ENCODE results near the gene APOBEC3B.
A peak's percentile ranks its signal among the peaks of the same experiment; 100 is the strongest.

Gene APOBEC3B

GRCh38 chr22:38971791-38972190, 10.4 kb upstream of the APOBEC3B start:
- Histone ChIP-seq H3K9me3 (ENCODE audit: low read length) (no peaks in the 10 kb centered on the region), H3K27ac (ENCODE audit: low read depth, low read length, poor library complexity, severe bottlenecking) (no peak overlapping the region), H3K9ac (ENCODE audit: low read length) (no peak overlapping the region), H3F3A (ENCODE audit: insufficient read depth, low read length) (no peaks in the 10 kb centered on the region), H4K20me1 (ENCODE audit: insufficient read depth, low read length) (no peaks in the 10 kb centered on the region), H2AFZ (ENCODE audit: low read length) (no peak overlapping the region), H3K36me3 (ENCODE audit: insufficient read depth, low read length) (no peaks in the 10 kb centered on the region), H3K4me2 (ENCODE audit: low read length) (no peak overlapping the region), H3K4me1 (ENCODE audit: insufficient read depth, low read length, severe bottlenecking) (no peaks in the 10 kb centered on the region), H3K9me2 (ENCODE audit: low read depth, low read length) (no peaks in the 10 kb centered on the region), H3K27me3 (ENCODE audit: insufficient read depth, low read length) (no peaks in the 10 kb centered on the region; the same call in 1 of the 2 replicates), H3K4me3 (ENCODE audit: low read depth, low read length, poor library complexity, severe bottlenecking) (no peak overlapping the region), H3K79me2 (ENCODE audit: insufficient read depth, low read length) (no peaks in the 10 kb centered on the region)
- TF ChIP-seq EZH2 (IDR thresholded peaks at IDR 0.05; ENCODE audit: borderline replicate concordance, low read length) (no peak), CTCF (IDR thresholded peaks at IDR 0.05; ENCODE audit: low read length) (no peak)

- H3K4me2 ChIP-seq (ENCODE audit: low read length), result no peak overlapping the region
These were observed 9.6 kb upstream of the APOBEC3B start for GRCh38 chr22:38972558-38972957.

GRCh38 chr22:38973289-38974169, 8.6 kb upstream of the APOBEC3B start:
- Histone ChIP-seq H3F3A (ENCODE audit: insufficient read depth, low read length) (no peaks in the 10 kb centered on the region), H3K27me3 (ENCODE audit: insufficient read depth, low read length) (no peaks in the 10 kb centered on the region; the same call in 1 of the 2 replicates), H3K4me3 (ENCODE audit: low read depth, low read length, poor library complexity, severe bottlenecking) (no peak overlapping the region), H2AFZ (ENCODE audit: low read length) (no peak overlapping the region), H3K9me2 (ENCODE audit: low read depth, low read length) (no peaks in the 10 kb centered on the region), H3K79me2 (ENCODE audit: insufficient read depth, low read length) (no peaks in the 10 kb centered on the region), H4K20me1 (ENCODE audit: insufficient read depth, low read length) (no peaks in the 10 kb centered on the region), H3K4me2 (ENCODE audit: low read length) (no peak overlapping the region), H3K4me1 (ENCODE audit: insufficient read depth, low read length, severe bottlenecking) (no peaks in the 10 kb centered on the region), H3K36me3 (ENCODE audit: insufficient read depth, low read length) (no peaks in the 10 kb centered on the region), H3K9ac (ENCODE audit: low read length) (no peak overlapping the region), H3K9me3 (ENCODE audit: low read length) (no peaks in the 10 kb centered on the region), H3K27ac (ENCODE audit: low read depth, low read length, poor library complexity, severe bottlenecking) (no peak overlapping the region)
- TF ChIP-seq CTCF (IDR thresholded peaks at IDR 0.05; ENCODE audit: low read length), result peak; percentile 86
- no peak for TF ChIP-seq EZH2 (IDR thresholded peaks at IDR 0.05; ENCODE audit: borderline replicate concordance, low read length)

More at GRCh38 chr22:38972558-38972957, 9.6 kb upstream of the APOBEC3B start:
- H3F3A ChIP-seq (ENCODE audit: insufficient read depth, low read length), result no peaks in the 10 kb centered on the region
- no peak overlapping the region for H3K27ac ChIP-seq (ENCODE audit: low read depth, low read length, poor library complexity, severe bottlenecking)
- no peak overlapping the region for H3K9ac ChIP-seq (ENCODE audit: low read length)
- no peaks in the 10 kb centered on the region for H3K79me2 ChIP-seq (ENCODE audit: insufficient read depth, low read length)
- H3K4me3 ChIP-seq (ENCODE audit: low read depth, low read length, poor library complexity, severe bottlenecking), result no peak overlapping the region
- H3K9me2 ChIP-seq (ENCODE audit: low read depth, low read length), result no peaks in the 10 kb centered on the region
- no peak overlapping the region for H2AFZ ChIP-seq (ENCODE audit: low read length)
- no peaks in the 10 kb centered on the region for H4K20me1 ChIP-seq (ENCODE audit: insufficient read depth, low read length)
- H3K4me1 ChIP-seq (ENCODE audit: insufficient read depth, low read length, severe bottlenecking), result no peaks in the 10 kb centered on the region
- no peaks in the 10 kb centered on the region; the same call in 1 of the 2 replicates for H3K27me3 ChIP-seq (ENCODE audit: insufficient read depth, low read length)
- H3K36me3 ChIP-seq (ENCODE audit: insufficient read depth, low read length), result no peaks in the 10 kb centered on the region
- no peak for TF ChIP-seq EZH2 (IDR thresholded peaks at IDR 0.05; ENCODE audit: borderline replicate concordance, low read length)
- no peak for TF ChIP-seq CTCF (IDR thresholded peaks at IDR 0.05; ENCODE audit: low read length)
- H3K9me3 ChIP-seq (ENCODE audit: low read length), result no peaks in the 10 kb centered on the region

Data from OCI-LY1 (cell line).